HCT116 (cell line): ENCODE results near the gene CCNL1. TPM values are rescaled to one million over a fixed set of nuclear protein-coding genes. Genes with fewer than 3 reads are reported as not detected.

Source experiments
- ATAC-seq: fragments of 200-7000 bp; cut with Tn5 transposase; 2 replicates; pipeline ENCODE4 v1.9.1; 2020; ENCODE audit warnings: mild to moderate bottlenecking, moderate library complexity
- BruUV-seq: library from RNA; stranded (reverse); fragments of 400-500 nt; replicated peaks from 2 replicates; lab custom pipeline; 2021; lab: Mats Ljungman, UMichigan
- CTCF ChIA-PET: fragments of 300-600 bp; sonication (Branson Sonifier 250); formaldehyde crosslinking; loops from one replicate; lab custom pipeline; 2021; ENCODE audit warnings: antibody characterized with exemption; lab: Charles Lee
- POLR2A ChIA-PET: fragments of 300-600, 350-600 bp; sonication (Branson Sonifier 250); formaldehyde crosslinking; loops from one replicate; lab custom pipeline; 2021; ENCODE audit warnings: antibody characterized with exemption; lab: Charles Lee
- RAD21 ChIA-PET, 2 experiments: fragments of 300-600 bp; sonication (Branson Sonifier 250); formaldehyde crosslinking; loops; one replicate each; lab custom pipeline; 2023; ENCODE audit warnings: low total read pairs in 2 of 2; ENCODE audit not compliant: uncharacterized antibody in 2 of 2, unreplicated experiment in 2 of 2, low non-redundant PET in 1 of 2; lab: Charles Lee
- DNase-seq: peaks from one replicate; pipeline ENCODE4 v3.0.0-alpha.2; 2010; ENCODE audit warnings: low read depth, low spot score
- H2AFZ ChIP-seq: fragments of 200-600 bp; shearing (Covaris generic), sonication (generic); 2 replicates; pipeline ENCODE4 v1.6.1; 2017; ENCODE audit warnings: low read depth, mixed run types, mixed read lengths, antibody characterized with exemption, low read length; ENCODE audit not compliant: poor library complexity, severe bottlenecking
- H3K27ac ChIP-seq: 2 replicates; pipeline ENCODE4 v1.5.1; 2012; ENCODE audit warnings: low read depth, low read length
- H3K27me3 ChIP-seq: fragments of 200-600 bp; sonication (generic); 2 replicates; pipeline ENCODE4 v1.6.1; 2016; ENCODE audit warnings: mixed run types, low read length, mixed read lengths; ENCODE audit not compliant: insufficient read depth
- H3K36me3 ChIP-seq, 2 experiments: fragments of 200-500 bp in 1 of 2; fragments of 200-600 bp in 1 of 2; sonication (Bioruptor generic) in 1 of 2; sonication (generic) in 1 of 2; 2 replicates each; pipeline versions ENCODE4 v1.5.1 to v1.6.1; 2014 to 2016; ENCODE audit warnings: low read length in 2 of 2, inconsistent platforms in 1 of 2, mixed read lengths in 1 of 2, mixed run types in 1 of 2; ENCODE audit not compliant: insufficient read depth in 2 of 2, control insufficient read depth in 1 of 2
- H3K4me1 ChIP-seq, 2 experiments: fragments of 200-600 bp in 1 of 2; sonication (generic) in 1 of 2; 2 replicates each; pipeline versions ENCODE4 v1.5.1 to v1.6.1; 2012 to 2017; ENCODE audit warnings: low read length in 2 of 2, inconsistent platforms in 1 of 2, mild to moderate bottlenecking in 1 of 2, mixed read lengths in 1 of 2, mixed run types in 1 of 2, moderate library complexity in 1 of 2; ENCODE audit not compliant: insufficient read depth in 2 of 2, control insufficient read depth in 1 of 2
- H3K4me2 ChIP-seq: fragments of 200-600 bp; sonication (generic); 2 replicates; pipeline ENCODE4 v1.6.1; 2017; ENCODE audit warnings: mixed run types, low read length, mixed read lengths
- H3K4me3 ChIP-seq, 2 experiments: fragments of 200-600 bp in 1 of 2; sonication (generic) in 1 of 2; replicated peaks in 1 of 2; 2 replicates each; pipeline ENCODE4 v1.5.1; 2011 to 2016; ENCODE audit warnings: low read length in 2 of 2, control low read depth in 1 of 2, low read depth in 1 of 2, mild to moderate bottlenecking in 1 of 2, mixed read lengths in 1 of 2, mixed run types in 1 of 2
- H3K79me2 ChIP-seq: fragments of 200-600 bp; sonication (generic); 2 replicates; pipeline ENCODE4 v1.6.1; 2017; ENCODE audit warnings: mild to moderate bottlenecking, mixed run types, low read length, moderate library complexity, mixed read lengths; ENCODE audit not compliant: insufficient read depth
- H3K9ac ChIP-seq: fragments of 200-600 bp; sonication (generic); 2 replicates; pipeline ENCODE4 v1.6.1; 2016; ENCODE audit warnings: low read length, mixed read lengths
- H3K9me2 ChIP-seq: fragments of 200-600 bp; sonication (generic), shearing (Covaris generic); 2 replicates; pipeline ENCODE4 v1.6.1; 2017; ENCODE audit warnings: mixed run types, mild to moderate bottlenecking, moderate library complexity; ENCODE audit not compliant: insufficient read depth
- H3K9me3 ChIP-seq, 2 experiments: fragments of 200-500 bp in 1 of 2; fragments of 200-600 bp in 1 of 2; sonication (Bioruptor generic) in 1 of 2; sonication (generic) in 1 of 2; 2 replicates each; pipeline ENCODE4 v1.6.1; 2014 to 2017; ENCODE audit warnings: low read length in 2 of 2, mixed read lengths in 2 of 2, inconsistent platforms in 1 of 2, low read depth in 1 of 2, mild to moderate bottlenecking in 1 of 2, mixed run types in 1 of 2, moderate library complexity in 1 of 2; ENCODE audit not compliant: control insufficient read depth in 1 of 2, insufficient read depth in 1 of 2
- H4K20me1 ChIP-seq: fragments of 200-600 bp; sonication (generic), shearing (Covaris generic); 2 replicates; pipeline ENCODE4 v1.6.1; 2017; ENCODE audit warnings: mixed run types, mild to moderate bottlenecking, moderate library complexity; ENCODE audit not compliant: insufficient read depth
- EZH2 ChIP-seq: fragments of 200-600 bp; sonication (generic); IDR thresholded peaks from 2 replicates; pipeline ENCODE4 v1.6.1; 2017; ENCODE audit warnings: antibody characterized with exemption, mixed run types
- EZH2phosphoT487 ChIP-seq: fragments of 200-600 bp; IDR thresholded peaks from 2 replicates; pipeline ENCODE4 v1.6.1; 2018; ENCODE audit warnings: antibody characterized with exemption, borderline replicate concordance
- POLR2AphosphoS5 ChIP-seq: IDR thresholded peaks from 2 replicates; pipeline ENCODE4 v1.6.1; 2011; ENCODE audit warnings: mild to moderate bottlenecking, low read depth, low read length, moderate library complexity
- SIN3A ChIP-seq: IDR thresholded peaks from 2 replicates; pipeline ENCODE4 v1.6.1; 2012; ENCODE audit warnings: low read depth
- SRF ChIP-seq: IDR thresholded peaks from 2 replicates; pipeline ENCODE4 v1.6.1; 2012; ENCODE audit warnings: low read depth
- YY1 ChIP-seq: IDR thresholded peaks from 2 replicates; pipeline ENCODE4 v1.6.1; 2011; ENCODE audit warnings: low read length, low read depth, moderate library complexity, mild to moderate bottlenecking; ENCODE audit not compliant: insufficient replicate concordance; ENCODE audit errors: extremely low read depth
- ZFX ChIP-seq: fragments of 450-650 bp; IDR thresholded peaks from 2 replicates; pipeline ENCODE4 v1.6.1; 2017
- intact Hi-C: fragments of 100-400 bp; cut with micrococcal nuclease; formaldehyde crosslinking; loops from 2 replicates; pipeline ENCODE4 v1.10.0; 2022
- total RNA-seq: library from RNA; stranded (reverse); gene quantifications from one replicate; pipeline ENCODE4 v1.2.1, GENCODE V29; 2021; ENCODE audit not compliant: unreplicated experiment
- TF ChIP-seq, protein P1 (sequence below): IDR thresholded peaks from 2 replicates; pipeline ENCODE4 v1.6.1; 2011; ENCODE audit warnings: mild to moderate bottlenecking, low read length, moderate library complexity; ENCODE audit not compliant: insufficient replicate concordance; ENCODE audit errors: extremely low read depth

Gene CCNL1
- total RNA-seq, 1 experiment from 2014 or later = 96.7 TPM

DNA sequence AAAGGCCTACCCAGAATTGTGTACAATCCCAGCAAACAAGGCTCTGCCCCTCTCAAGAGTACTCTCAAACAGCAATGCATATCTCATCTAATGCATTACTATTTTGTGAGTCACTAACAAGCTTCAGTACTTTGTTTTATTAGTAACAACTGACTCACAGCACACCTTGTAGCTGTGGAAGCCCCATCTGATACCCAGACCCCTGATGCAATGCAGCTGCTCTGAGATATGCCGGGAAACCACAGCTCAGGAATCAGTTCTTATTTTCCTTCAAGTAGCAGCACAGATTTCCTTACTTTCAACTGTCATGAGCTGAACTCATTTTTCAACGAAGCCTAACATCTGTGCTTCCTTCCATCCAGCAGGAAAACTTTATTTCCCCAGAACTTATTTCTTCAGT lies 37.8 kb downstream of the CCNL1 start:
- ATAC-seq (peak; percentile 86), DNase-seq (peak; percentile 69)
- peak; percentile 18 for TF ChIP-seq YY1
- TF ChIP-seq POLR2AphosphoS5 = peak; percentile 54
- no peak for TF ChIP-seq ZFX
- no peaks in the 10 kb centered on the region for H3K36me3 ChIP-seq
- no peaks in the 10 kb centered on the region for H4K20me1 ChIP-seq
- ChIA-PET POLR2A (interaction anchor here (1.1 to 1.8 kb wide), 3 partner anchors 33 to 305 kb away, joined by 3 to 6 read pairs (median 3); partner anchors contain the start of gene CCNL1), RAD21 (no interaction called here), CTCF (interaction anchor here (1.1 to 2.1 kb wide), 4 partner anchors 9 to 33 kb away, joined by 4 to 7 read pairs (median 4); no protein-coding TSS in a partner anchor)
- no peak overlapping the region for H3K27ac ChIP-seq
- H3K27me3 ChIP-seq = no peaks in the 10 kb centered on the region
- BruUV-seq = no TSS peak
- H3K4me3 ChIP-seq = 0 out of 4 replicates have a peak overlapping the region, but pooled peaks of 1 of the 2 experiments have one; percentile 15
- peak overlapping the region; percentile 45 for H3K4me2 ChIP-seq
- H3K4me1 ChIP-seq = peaks cover 14 to 55% of the 10 kb centered on the region in 2 experiments; a peak in 3 of 4 replicates
- intact Hi-C loops = loop anchor here (2.0 kb wide), 1 partner anchor 567 kb away; the partner anchor contains the start of gene SSR3
- H3K9me2 ChIP-seq = no peaks in the 10 kb centered on the region
- no peaks in the 10 kb centered on the region for H3K9me3 ChIP-seq
- no peak overlapping the region for H2AFZ ChIP-seq
- H3K9ac ChIP-seq = peak overlapping the region; percentile 31
- H3K79me2 ChIP-seq = no peaks in the 10 kb centered on the region

DNA sequence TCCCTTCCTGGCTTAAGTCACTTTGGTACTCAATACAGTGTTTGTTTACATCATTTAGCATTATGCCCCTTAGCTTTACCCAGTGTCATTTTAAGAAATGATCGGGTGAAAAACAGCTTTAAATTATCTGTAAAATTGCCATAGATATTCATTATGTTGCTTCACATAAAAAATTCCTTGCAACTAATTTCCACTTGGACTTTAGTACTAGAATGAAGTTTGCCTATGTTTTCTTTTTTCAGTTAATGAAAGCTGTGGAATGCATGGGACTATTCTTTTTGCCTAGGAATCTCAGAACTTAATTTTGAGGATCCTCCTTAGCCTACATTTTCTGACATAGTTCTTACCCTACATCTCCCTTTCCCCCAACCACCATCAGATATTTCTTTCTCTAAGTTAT lies 38.4 kb downstream of the CCNL1 start:
- no peak overlapping the region for H2AFZ ChIP-seq
- H3K9ac ChIP-seq = peak overlapping the region; percentile 31
- no TSS peak for BruUV-seq
- no peaks in the 10 kb centered on the region for H3K79me2 ChIP-seq
- H3K4me3 ChIP-seq = 0 out of 4 replicates have a peak overlapping the region, but pooled peaks of 1 of the 2 experiments have one; percentile 15
- ChIA-PET CTCF (interaction anchor here (1.6 to 2.1 kb wide), 2 partner anchors 16 to 32 kb away, joined by 4 to 7 read pairs; no protein-coding TSS in a partner anchor), POLR2A (interaction anchor here (1.3 to 1.8 kb wide), 2 partner anchors 33 to 39 kb away, joined by 3 to 6 read pairs; partner anchors contain the start of gene CCNL1), RAD21 (no interaction called here)
- ATAC-seq = no peak
- intact Hi-C loops = no loop called here
- no peaks in the 10 kb centered on the region for H3K9me3 ChIP-seq
- DNase-seq = no peak
- TF ChIP-seq SRF = no peak
- TF ChIP-seq, protein P1, sequence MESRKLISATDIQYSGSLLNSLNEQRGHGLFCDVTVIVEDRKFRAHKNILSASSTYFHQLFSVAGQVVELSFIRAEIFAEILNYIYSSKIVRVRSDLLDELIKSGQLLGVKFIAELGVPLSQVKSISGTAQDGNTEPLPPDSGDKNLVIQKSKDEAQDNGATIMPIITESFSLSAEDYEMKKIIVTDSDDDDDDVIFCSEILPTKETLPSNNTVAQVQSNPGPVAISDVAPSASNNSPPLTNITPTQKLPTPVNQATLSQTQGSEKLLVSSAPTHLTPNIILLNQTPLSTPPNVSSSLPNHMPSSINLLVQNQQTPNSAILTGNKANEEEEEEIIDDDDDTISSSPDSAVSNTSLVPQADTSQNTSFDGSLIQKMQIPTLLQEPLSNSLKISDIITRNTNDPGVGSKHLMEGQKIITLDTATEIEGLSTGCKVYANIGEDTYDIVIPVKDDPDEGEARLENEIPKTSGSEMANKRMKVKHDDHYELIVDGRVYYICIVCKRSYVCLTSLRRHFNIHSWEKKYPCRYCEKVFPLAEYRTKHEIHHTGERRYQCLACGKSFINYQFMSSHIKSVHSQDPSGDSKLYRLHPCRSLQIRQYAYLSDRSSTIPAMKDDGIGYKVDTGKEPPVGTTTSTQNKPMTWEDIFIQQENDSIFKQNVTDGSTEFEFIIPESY = no peak
- no peak for TF ChIP-seq EZH2phosphoT487
- TF ChIP-seq EZH2 = no peak
- TF ChIP-seq SIN3A = no peak
- no peak for TF ChIP-seq POLR2AphosphoS5
- peaks cover 14 to 50% of the 10 kb centered on the region in 2 experiments; a peak in 3 of 4 replicates for H3K4me1 ChIP-seq
- no peak overlapping the region for H3K27ac ChIP-seq
- no peaks in the 10 kb centered on the region for H4K20me1 ChIP-seq
- H3K4me2 ChIP-seq = peak overlapping the region; percentile 45
- H3K36me3 ChIP-seq = no peaks in the 10 kb centered on the region
- H3K27me3 ChIP-seq = no peaks in the 10 kb centered on the region
- H3K9me2 ChIP-seq = no peaks in the 10 kb centered on the region
